Suprapubic skin (tissue), 4 donors: ENCODE results near the gene ASL.

Source experiments
- EP300 ChIP-seq: sonication (generic); formaldehyde crosslinking; IDR thresholded peaks from one replicate; pipeline ENCODE4 v1.6.1; 2017; ENCODE audit warnings: antibody characterized with exemption
- POLR2A ChIP-seq, 2 donors: fragments of 450-650 bp; IDR thresholded peaks; one replicate each; pipeline ENCODE4 v1.6.1; 2017; ENCODE audit warnings: antibody characterized with exemption in 2 of 2, mild to moderate bottlenecking in 2 of 2, moderate library complexity in 2 of 2
- POLR2AphosphoS5 ChIP-seq, 3 donors: sonication (generic); formaldehyde crosslinking; IDR thresholded peaks; one replicate each; pipeline ENCODE4 v1.6.1; 2017; ENCODE audit warnings: antibody characterized with exemption in 3 of 3
- TF ChIP-seq, protein P1 (sequence below), 2 donors: fragments of 200-600 bp in 1 of 2; fragments of 450-650 bp in 1 of 2; sonication (generic) in 1 of 2; IDR thresholded peaks; one replicate each; pipeline ENCODE4 v1.5.1; 2016 to 2019; ENCODE audit warnings: antibody characterized with exemption in 2 of 2, mild to moderate bottlenecking in 1 of 2, moderate library complexity in 1 of 2

- TF ChIP-seq, protein P1, sequence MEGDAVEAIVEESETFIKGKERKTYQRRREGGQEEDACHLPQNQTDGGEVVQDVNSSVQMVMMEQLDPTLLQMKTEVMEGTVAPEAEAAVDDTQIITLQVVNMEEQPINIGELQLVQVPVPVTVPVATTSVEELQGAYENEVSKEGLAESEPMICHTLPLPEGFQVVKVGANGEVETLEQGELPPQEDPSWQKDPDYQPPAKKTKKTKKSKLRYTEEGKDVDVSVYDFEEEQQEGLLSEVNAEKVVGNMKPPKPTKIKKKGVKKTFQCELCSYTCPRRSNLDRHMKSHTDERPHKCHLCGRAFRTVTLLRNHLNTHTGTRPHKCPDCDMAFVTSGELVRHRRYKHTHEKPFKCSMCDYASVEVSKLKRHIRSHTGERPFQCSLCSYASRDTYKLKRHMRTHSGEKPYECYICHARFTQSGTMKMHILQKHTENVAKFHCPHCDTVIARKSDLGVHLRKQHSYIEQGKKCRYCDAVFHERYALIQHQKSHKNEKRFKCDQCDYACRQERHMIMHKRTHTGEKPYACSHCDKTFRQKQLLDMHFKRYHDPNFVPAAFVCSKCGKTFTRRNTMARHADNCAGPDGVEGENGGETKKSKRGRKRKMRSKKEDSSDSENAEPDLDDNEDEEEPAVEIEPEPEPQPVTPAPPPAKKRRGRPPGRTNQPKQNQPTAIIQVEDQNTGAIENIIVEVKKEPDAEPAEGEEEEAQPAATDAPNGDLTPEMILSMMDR (IDR thresholded peaks at IDR 0.05) = no peak
- TF ChIP-seq POLR2AphosphoS5 (IDR thresholded peaks at IDR 0.05) (no peak), POLR2A (IDR thresholded peaks at IDR 0.05) (no peak), EP300 (no peak)
Observed at GRCh38 chr7:66060796-66061195, 14.8 kb upstream of the ASL start.
